ENCODE data around the gene TRIO.

TRIO gene

GRCh38 chr5:14528115-14528514, 385.0 kb downstream of the TRIO start:
- TF ChIP-seq CTCF (IDR thresholded peaks at IDR 0.05; ENCODE audit: low read depth, low read length), result no peak
- no peak for DNase-seq (ENCODE audit: extremely low read depth, low read depth)

GRCh38 chr5:14528926-14529325, 385.8 kb downstream of the TRIO start:
- DNase-seq (ENCODE audit: extremely low read depth, low read depth), result no peak
- TF ChIP-seq CTCF (IDR thresholded peaks at IDR 0.05; ENCODE audit: low read depth, low read length), result no peak

- no peak for TF ChIP-seq CTCF (IDR thresholded peaks at IDR 0.05; ENCODE audit: low read depth, low read length)
- no peak for DNase-seq (ENCODE audit: extremely low read depth, low read depth)
Observed at GRCh38 chr5:14531668-14532067, 388.5 kb downstream of the TRIO start.

GRCh38 chr5:14532180-14532579, 389.0 kb downstream of the TRIO start:
- TF ChIP-seq CTCF (IDR thresholded peaks at IDR 0.05; ENCODE audit: low read depth, low read length), result no peak
- no peak for DNase-seq (ENCODE audit: extremely low read depth, low read depth)

GRCh38 chr5:14534773-14535172, 391.6 kb downstream of the TRIO start:
- no peak for TF ChIP-seq CTCF (IDR thresholded peaks at IDR 0.05; ENCODE audit: low read depth, low read length)
- DNase-seq (ENCODE audit: extremely low read depth, low read depth), result no peak

GRCh38 chr5:14545308-14545707, 402.2 kb downstream of the TRIO start:
- no peak for DNase-seq (ENCODE audit: extremely low read depth, low read depth)
- TF ChIP-seq CTCF (IDR thresholded peaks at IDR 0.05; ENCODE audit: low read depth, low read length), result no peak

GRCh38 chr5:14545862-14546261, 402.7 kb downstream of the TRIO start:
- DNase-seq (ENCODE audit: extremely low read depth, low read depth), result no peak
- TF ChIP-seq CTCF (IDR thresholded peaks at IDR 0.05; ENCODE audit: low read depth, low read length), result no peak

All from AG09319 (cell line).